Measurements from ENCODE around the gene VEGFB. TPM values are rescaled to one million over a fixed set of nuclear protein-coding genes. Genes with fewer than 3 reads are reported as not detected.

Gene VEGFB
- total RNA-seq (2022; extraction: Qiagen RNA extraction; ENCODE audit: low read depth): 33.8 to 57.4 TPM (median 46.0 TPM) in 5 replicates

GRCh38 chr11:64233913-64234586 is at the start of gene VEGFB:
Gene VEGFB, plus strand, starts transcription at chr11:64234584. Its CDS starts 250 bp downstream, at chr11:64234834.

GRCh38 chr11:64185693-64186491 is 48.5 kb upstream of the VEGFB start, which contains the start of gene STIP1:
Gene STIP1, plus strand, starts transcription at chr11:64186171. Its CDS starts 91 bp downstream, at chr11:64186262.

GRCh38 chr11:64206457-64207255 is 27.7 kb upstream of the VEGFB start, which contains the start of gene FERMT3:
Gene FERMT3, plus strand, starts transcription at chr11:64206721. Its CDS starts 644 bp downstream, at chr11:64207365.

GRCh38 chr11:64225608-64226506 is 8.5 kb upstream of the VEGFB start, which contains the start of the genes NUDT22 and TRPT1:
Gene NUDT22, plus strand, starts transcription at chr11:64226274. Its CDS starts 379 bp downstream, at chr11:64226653.
Gene TRPT1, minus strand, starts transcription at chr11:64226186. Its CDS starts 326 bp downstream, at chr11:64225860.

GRCh38 chr11:64230171-64230984 is 4.0 kb upstream of the VEGFB start, which contains the start of gene DNAJC4:
Gene DNAJC4, plus strand, starts transcription at chr11:64230548. Its CDS starts 307 bp downstream, at chr11:64230855.

GRCh38 chr11:64240435-64241240 is 6.3 kb downstream of the VEGFB start, which contains the start of gene FKBP2:
Gene FKBP2, plus strand, starts transcription at chr11:64241095. Its CDS starts 1,293 bp downstream, at chr11:64242388.

GRCh38 chr11:64246871-64247728 is 12.7 kb downstream of the VEGFB start, which contains the start of gene PPP1R14B:
Gene PPP1R14B, minus strand, starts transcription at chr11:64246943. Its CDS starts 270 bp downstream, at chr11:64246673.

GRCh38 chr11:64251016-64251752 is 16.8 kb downstream of the VEGFB start, which contains the start of gene PLCB3:
Gene PLCB3, plus strand, starts transcription at chr11:64251530. Its CDS starts 120 bp downstream, at chr11:64251650.

GRCh38 chr11:64284048-64284961 is 49.9 kb downstream of the VEGFB start, which contains the start of gene BAD:
Gene BAD, minus strand, starts transcription at chr11:64284665. Its CDS starts 297 bp downstream, at chr11:64284368.

GRCh38 chr11:64284962-64285884 is 50.8 kb downstream of the VEGFB start, which contains the start of gene GPR137:
Gene GPR137, plus strand, starts transcription at chr11:64285848. Its CDS starts 677 bp downstream, at chr11:64286525.

Other genes with a start within 250 kb of the VEGFB start
- gene OTUB1, start 248.1 kb upstream of the VEGFB start, total RNA-seq (2022; extraction: Qiagen RNA extraction; ENCODE audit: low read depth): 105 to 135 TPM (median 126 TPM) in 5 replicates
- gene FLRT1, start 198.7 kb upstream of the VEGFB start, total RNA-seq (2022; extraction: Qiagen RNA extraction; ENCODE audit: low read depth): 0.03 to 0.09 TPM (median 0.05 TPM) in 4 of 5 replicates, not detected in the other
- 8.8 to 15.6 TPM (median 13.6 TPM) in 5 replicates for gene MACROD1, start 68.5 kb upstream of the VEGFB start, total RNA-seq (2022; extraction: Qiagen RNA extraction; ENCODE audit: low read depth)
- 226 to 259 TPM (median 251 TPM) in 5 replicates for gene STIP1, start 48.4 kb upstream of the VEGFB start, total RNA-seq (2022; extraction: Qiagen RNA extraction; ENCODE audit: low read depth)
- gene FERMT3, start 27.9 kb upstream of the VEGFB start, total RNA-seq (2022; extraction: Qiagen RNA extraction; ENCODE audit: low read depth): 0.64 to 3.3 TPM (median 1.0 TPM) in 5 replicates
- 18.9 to 30.4 TPM (median 26.2 TPM) in 5 replicates for gene TRPT1, start 8.4 kb upstream of the VEGFB start, total RNA-seq (2022; extraction: Qiagen RNA extraction; ENCODE audit: low read depth)
- gene NUDT22, start 8.3 kb upstream of the VEGFB start, total RNA-seq (2022; extraction: Qiagen RNA extraction; ENCODE audit: low read depth): 32.0 to 40.1 TPM (median 38.3 TPM) in 5 replicates
- 18.2 to 22.4 TPM (median 20.6 TPM) in 5 replicates for gene DNAJC4, start 4.0 kb upstream of the VEGFB start, total RNA-seq (2022; extraction: Qiagen RNA extraction; ENCODE audit: low read depth)
- 119 to 146 TPM (median 125 TPM) in 5 replicates for gene FKBP2, start 6.5 kb downstream of the VEGFB start, total RNA-seq (2022; extraction: Qiagen RNA extraction; ENCODE audit: low read depth)
- 224 to 393 TPM (median 363 TPM) in 5 replicates for gene PPP1R14B, start 12.4 kb downstream of the VEGFB start, total RNA-seq (2022; extraction: Qiagen RNA extraction; ENCODE audit: low read depth)
- gene PLCB3, start 16.9 kb downstream of the VEGFB start, total RNA-seq (2022; extraction: Qiagen RNA extraction; ENCODE audit: low read depth): 13.5 to 23.1 TPM (median 19.9 TPM) in 5 replicates
- 75.8 to 101 TPM (median 91.4 TPM) in 5 replicates for gene BAD, start 50.1 kb downstream of the VEGFB start, total RNA-seq (2022; extraction: Qiagen RNA extraction; ENCODE audit: low read depth)
- gene GPR137, start 51.3 kb downstream of the VEGFB start, total RNA-seq (2022; extraction: Qiagen RNA extraction; ENCODE audit: low read depth): 29.2 to 45.0 TPM (median 43.8 TPM) in 5 replicates
- 0.10 TPM in 1 of 5 replicates, not detected in the others for gene KCNK4, start 56.7 kb downstream of the VEGFB start, total RNA-seq (2022; extraction: Qiagen RNA extraction; ENCODE audit: low read depth)
- 1.2 to 3.8 TPM (median 2.4 TPM) in 5 replicates for gene CATSPERZ, start 65.8 kb downstream of the VEGFB start, total RNA-seq (2022; extraction: Qiagen RNA extraction; ENCODE audit: low read depth)
- 45.6 to 65.4 TPM (median 61.7 TPM) in 5 replicates for gene ESRRA, start 70.9 kb downstream of the VEGFB start, total RNA-seq (2022; extraction: Qiagen RNA extraction; ENCODE audit: low read depth)
- 397 to 452 TPM (median 419 TPM) in 5 replicates for gene TRMT112, start 83.0 kb downstream of the VEGFB start, total RNA-seq (2022; extraction: Qiagen RNA extraction; ENCODE audit: low read depth)
- 390 to 487 TPM (median 447 TPM) in 5 replicates for gene PRDX5, start 83.5 kb downstream of the VEGFB start, total RNA-seq (2022; extraction: Qiagen RNA extraction; ENCODE audit: low read depth)
- gene CCDC88B, start 105.6 kb downstream of the VEGFB start, total RNA-seq (2022; extraction: Qiagen RNA extraction; ENCODE audit: low read depth): 10.0 to 12.0 TPM (median 10.1 TPM) in 5 replicates
- gene RPS6KA4, start 124.6 kb downstream of the VEGFB start, total RNA-seq (2022; extraction: Qiagen RNA extraction; ENCODE audit: low read depth): 48.3 to 69.4 TPM (median 60.8 TPM) in 5 replicates

Data from A549 treated with GW870086 at 1 μM for 4 hours (cell line).